Panc1 (cell line): ENCODE measurements around the gene LPA. TPM values are rescaled to one million over a fixed set of nuclear protein-coding genes. Genes with fewer than 3 reads are reported as not detected.
"Not testable (repeated sequence)": the region's sequence is repeated elsewhere in the genome, so short reads cannot be mapped to it uniquely, and the experiment has no call there.

Experiments used
- ATAC-seq: fragments of 200-7000 bp; cut with Tn5 transposase; 2 replicates; pipeline ENCODE4 v1.9.1; 2020; ENCODE audit warnings: mild to moderate bottlenecking, moderate library complexity
- BruUV-seq: library from RNA; stranded (reverse); fragments of 400-500 nt; replicated peaks from 2 replicates; lab custom pipeline; 2021; lab: Mats Ljungman, UMichigan
- CTCF ChIA-PET: fragments of 300-600 bp; sonication (Branson Sonifier 250); formaldehyde crosslinking; loops from one replicate; lab custom pipeline; 2022; ENCODE audit warnings: antibody characterized with exemption; lab: Charles Lee
- POLR2A ChIA-PET: fragments of 300-600 bp; sonication (Branson Sonifier 250); formaldehyde crosslinking; loops from one replicate; lab custom pipeline; 2022; ENCODE audit warnings: antibody characterized with exemption; lab: Charles Lee
- DNase-seq: peaks from one replicate; pipeline ENCODE4 v3.0.0-alpha.2; 2010; ENCODE audit warnings: low read depth, low spot score
- H3K27ac ChIP-seq: 2 replicates; pipeline ENCODE4 v1.5.1; 2011; ENCODE audit warnings: mild to moderate bottlenecking, low read length, inconsistent platforms
- H3K27me3 ChIP-seq: fragments of 200-500 bp; sonication (Bioruptor generic); 2 replicates; pipeline ENCODE4 v1.6.0; 2014; ENCODE audit warnings: low read length, inconsistent platforms; ENCODE audit not compliant: control insufficient read depth, insufficient read depth
- H3K36me3 ChIP-seq: fragments of 200-500 bp; sonication (Bioruptor generic); 2 replicates; pipeline ENCODE4 v1.5.1; 2014; ENCODE audit warnings: inconsistent platforms, mild to moderate bottlenecking, low read length, moderate library complexity; ENCODE audit not compliant: control insufficient read depth, insufficient read depth
- H3K4me1 ChIP-seq: 2 replicates; pipeline ENCODE4 v1.5.1; 2011; ENCODE audit warnings: inconsistent platforms, mild to moderate bottlenecking, low read length, moderate library complexity; ENCODE audit not compliant: control insufficient read depth, insufficient read depth
- H3K4me3 ChIP-seq, 2 experiments: 2 replicates each; pipeline ENCODE4 v1.5.1; 2011 to 2012; ENCODE audit warnings: low read depth in 2 of 2, low read length in 2 of 2, mild to moderate bottlenecking in 2 of 2, inconsistent platforms in 1 of 2, moderate library complexity in 1 of 2
- H3K9me3 ChIP-seq: fragments of 200-500 bp; sonication (Bioruptor generic); 2 replicates; pipeline ENCODE4 v1.5.1; 2014; ENCODE audit warnings: low read depth, mild to moderate bottlenecking, inconsistent platforms, low read length, moderate library complexity; ENCODE audit not compliant: control insufficient read depth, insufficient read depth
- CTCF ChIP-seq: fragments of 450-650 bp; IDR thresholded peaks from 2 replicates; pipeline ENCODE4 v1.5.1; 2017; ENCODE audit warnings: mild to moderate bottlenecking
- POLR2AphosphoS5 ChIP-seq: IDR thresholded peaks from 2 replicates; pipeline ENCODE4 v1.6.1; 2012; ENCODE audit warnings: mild to moderate bottlenecking, low read depth, low read length, moderate library complexity
- REST ChIP-seq, 2 experiments: IDR thresholded peaks; 2 replicates each; pipeline ENCODE4 v1.6.1; 2011 to 2012; ENCODE audit warnings: low read depth in 2 of 2, control low read depth in 1 of 2, low read length in 1 of 2, mild to moderate bottlenecking in 1 of 2, moderate library complexity in 1 of 2; ENCODE audit not compliant: insufficient read depth in 1 of 2
- SIN3A ChIP-seq: IDR thresholded peaks from 2 replicates; pipeline ENCODE4 v1.6.1; 2012; ENCODE audit warnings: low read depth, mild to moderate bottlenecking, low read length, moderate library complexity, borderline replicate concordance; ENCODE audit not compliant: insufficient read depth
- TCF7L2 ChIP-seq: IDR thresholded peaks from 2 replicates; pipeline ENCODE4 v1.6.1; 2011; ENCODE audit warnings: mild to moderate bottlenecking, low read depth, low read length, inconsistent platforms
- in situ Hi-C: cut with HindIII; loops from 2 replicates; pipeline ENCODE4 v1.10.0; 2016; ENCODE audit warnings: low sequenced_read_pairs, low pct_unique_long_range_greater_than_20kb
- intact Hi-C: fragments of 100-400 bp; cut with micrococcal nuclease; formaldehyde crosslinking; loops from one replicate; pipeline ENCODE4 v1.10.0; 2022; ENCODE audit not compliant: unreplicated experiment
- total RNA-seq: library from RNA; stranded (reverse); gene quantifications from one replicate; pipeline ENCODE4 v1.2.1, GENCODE V29; 2021; ENCODE audit not compliant: unreplicated experiment

LPA gene
- total RNA-seq, 1 experiment from 2014 or later = 0.21 TPM

- Histone ChIP-seq H3K27me3 (no peaks in the 10 kb centered on the region), H3K4me3 (no peak overlapping the region), H3K4me1 (no peaks in the 10 kb centered on the region), H3K36me3 (no peaks in the 10 kb centered on the region), H3K9me3 (no peaks in the 10 kb centered on the region), H3K27ac (no peak overlapping the region)
- in situ Hi-C loops = no loop called here
- ATAC-seq (no peak), DNase-seq (no peak)
- BruUV-seq = no TSS peak
- TF ChIP-seq SIN3A (no peak), CTCF (no peak), POLR2AphosphoS5 (no peak), REST (IDR thresholded peaks at IDR 0.05; ENCODE audit: insufficient read depth in 1 of 2, low read depth in 2 of 2, low read length in 1 of 2) (no peak), TCF7L2 (no peak)
- ChIA-PET CTCF (no interaction called here), POLR2A (no interaction called here)
- intact Hi-C loops = no loop called here
These were observed 90.1 kb downstream of the LPA start for GRCh38 chr6:160573943-160574342.

GRCh38 chr6:160571201-160571600, 92.9 kb downstream of the LPA start:
- H3K4me3 ChIP-seq, DNase-seq, CTCF ChIA-PET, H3K9me3 ChIP-seq, H3K4me1 ChIP-seq, ATAC-seq, intact Hi-C loops, in situ Hi-C loops, H3K36me3 ChIP-seq, H3K27me3 ChIP-seq, BruUV-seq, H3K27ac ChIP-seq, POLR2A ChIA-PET: not testable (repeated sequence)

- in situ Hi-C loops (no loop called here), intact Hi-C loops (no loop called here)
- Histone ChIP-seq H3K36me3 (no peaks in the 10 kb centered on the region), H3K4me3 (no peak overlapping the region), H3K4me1 (no peaks in the 10 kb centered on the region), H3K27ac (no peak overlapping the region), H3K9me3 (no peaks in the 10 kb centered on the region), H3K27me3 (no peaks in the 10 kb centered on the region)
- no TSS peak for BruUV-seq
- no peak for ATAC-seq
- CTCF ChIA-PET = no interaction called here
- POLR2A ChIA-PET = no interaction called here
- no peak for DNase-seq
- no peak for TF ChIP-seq CTCF
- TF ChIP-seq TCF7L2 = no peak
- TF ChIP-seq POLR2AphosphoS5 = no peak
- no peak for TF ChIP-seq SIN3A
- no peak for TF ChIP-seq REST (IDR thresholded peaks at IDR 0.05; ENCODE audit: insufficient read depth in 1 of 2, low read depth in 2 of 2, low read length in 1 of 2)
These were observed 119.3 kb downstream of the LPA start for GRCh38 chr6:160544802-160545201.
